ENCODE results near the gene CD48. TPM values are rescaled to one million over a fixed set of nuclear protein-coding genes. Genes with fewer than 3 reads are reported as not detected.

The CD48 gene
- total RNA-seq, 1 experiment from 2014 or later = not detected

- DNase-seq (ENCODE audit: low spot score) = no peak
- Histone ChIP-seq H3K27ac (ENCODE audit: low read depth, low read length, poor library complexity, severe bottlenecking) (no peak overlapping the region), H3K4me1 (ENCODE audit: insufficient read depth, low read length, poor library complexity, severe bottlenecking) (no peaks in the 10 kb centered on the region), H3K36me3 (ENCODE audit: insufficient read depth, low read length, poor library complexity, severe bottlenecking) (no peaks in the 10 kb centered on the region), H3K4me3 (ENCODE audit: low read depth, low read length, poor library complexity, severe bottlenecking) (no peak overlapping the region), H3K9me3 (ENCODE audit: low read depth, low read length, poor library complexity, severe bottlenecking) (no peaks in the 10 kb centered on the region), H3K27me3 (replicated peaks; ENCODE audit: insufficient read depth, low read depth, low read length, poor library complexity) (no peaks in the 10 kb centered on the region)
- POLR2A ChIA-PET (ENCODE audit: low non-redundant PET) = no interaction called here
- intact Hi-C loops (cut with micrococcal nuclease; ENCODE audit: unreplicated experiment) = loop anchor here (5.0 to 10.0 kb wide), 5 partner anchors 103 to 418 kb away; partner anchors contain the start of genes ITLN2 and KLHDC9
- no peak for TF ChIP-seq EZH2 (IDR thresholded peaks at IDR 0.05; ENCODE audit: borderline replicate concordance, low read depth, low read length, poor library complexity, severe bottlenecking)
- TF ChIP-seq, protein P1, sequence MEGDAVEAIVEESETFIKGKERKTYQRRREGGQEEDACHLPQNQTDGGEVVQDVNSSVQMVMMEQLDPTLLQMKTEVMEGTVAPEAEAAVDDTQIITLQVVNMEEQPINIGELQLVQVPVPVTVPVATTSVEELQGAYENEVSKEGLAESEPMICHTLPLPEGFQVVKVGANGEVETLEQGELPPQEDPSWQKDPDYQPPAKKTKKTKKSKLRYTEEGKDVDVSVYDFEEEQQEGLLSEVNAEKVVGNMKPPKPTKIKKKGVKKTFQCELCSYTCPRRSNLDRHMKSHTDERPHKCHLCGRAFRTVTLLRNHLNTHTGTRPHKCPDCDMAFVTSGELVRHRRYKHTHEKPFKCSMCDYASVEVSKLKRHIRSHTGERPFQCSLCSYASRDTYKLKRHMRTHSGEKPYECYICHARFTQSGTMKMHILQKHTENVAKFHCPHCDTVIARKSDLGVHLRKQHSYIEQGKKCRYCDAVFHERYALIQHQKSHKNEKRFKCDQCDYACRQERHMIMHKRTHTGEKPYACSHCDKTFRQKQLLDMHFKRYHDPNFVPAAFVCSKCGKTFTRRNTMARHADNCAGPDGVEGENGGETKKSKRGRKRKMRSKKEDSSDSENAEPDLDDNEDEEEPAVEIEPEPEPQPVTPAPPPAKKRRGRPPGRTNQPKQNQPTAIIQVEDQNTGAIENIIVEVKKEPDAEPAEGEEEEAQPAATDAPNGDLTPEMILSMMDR (conservative IDR thresholded peaks at IDR 0.05; ENCODE audit: low read depth, low read length) = no peak
- no TSS peak for BruUV-seq (replicated peaks)
- CTCF ChIA-PET = interaction anchor here (0.6 kb wide), 1 partner anchor 246 kb away, joined by 4 read pairs; no protein-coding TSS in a partner anchor
These were observed 13.0 kb upstream of the CD48 start for GRCh38 chr1:160724465-160725242.

GRCh38 chr1:160723332-160723731 is 11.7 kb upstream of the CD48 start:
- TF ChIP-seq, protein P1 (conservative IDR thresholded peaks at IDR 0.05; ENCODE audit: low read depth, low read length) = no peak
- TF ChIP-seq EZH2 (IDR thresholded peaks at IDR 0.05; ENCODE audit: borderline replicate concordance, low read depth, low read length, poor library complexity, severe bottlenecking) = no peak
- CTCF ChIA-PET = interaction anchor here (0.6 kb wide), 1 partner anchor 274 kb away, joined by 3 read pairs; no protein-coding TSS in a partner anchor
- DNase-seq (ENCODE audit: low spot score) = no peak
- Histone ChIP-seq H3K27me3 (replicated peaks; ENCODE audit: insufficient read depth, low read depth, low read length, poor library complexity) (no peaks in the 10 kb centered on the region), H3K27ac (ENCODE audit: low read depth, low read length, poor library complexity, severe bottlenecking) (no peak overlapping the region), H3K36me3 (ENCODE audit: insufficient read depth, low read length, poor library complexity, severe bottlenecking) (no peaks in the 10 kb centered on the region), H3K4me1 (ENCODE audit: insufficient read depth, low read length, poor library complexity, severe bottlenecking) (no peaks in the 10 kb centered on the region), H3K4me3 (ENCODE audit: low read depth, low read length, poor library complexity, severe bottlenecking) (no peak overlapping the region), H3K9me3 (ENCODE audit: low read depth, low read length, poor library complexity, severe bottlenecking) (no peaks in the 10 kb centered on the region)
- BruUV-seq (replicated peaks) = no TSS peak
- POLR2A ChIA-PET (ENCODE audit: low non-redundant PET) = no interaction called here
- intact Hi-C loops (cut with micrococcal nuclease; ENCODE audit: unreplicated experiment) = loop anchor here (10.0 kb wide), 1 partner anchor 371 kb away; the partner anchor contains the start of gene KLHDC9

- Histone ChIP-seq H3K27me3 (replicated peaks; ENCODE audit: insufficient read depth, low read depth, low read length, poor library complexity) (no peaks in the 10 kb centered on the region), H3K27ac (ENCODE audit: low read depth, low read length, poor library complexity, severe bottlenecking) (no peak overlapping the region), H3K36me3 (ENCODE audit: insufficient read depth, low read length, poor library complexity, severe bottlenecking) (no peaks in the 10 kb centered on the region), H3K9me3 (ENCODE audit: low read depth, low read length, poor library complexity, severe bottlenecking) (no peaks in the 10 kb centered on the region), H3K4me1 (ENCODE audit: insufficient read depth, low read length, poor library complexity, severe bottlenecking) (no peaks in the 10 kb centered on the region), H3K4me3 (ENCODE audit: low read depth, low read length, poor library complexity, severe bottlenecking) (no peak overlapping the region)
- BruUV-seq (replicated peaks) = no TSS peak
- ChIA-PET POLR2A (ENCODE audit: low non-redundant PET) (no interaction called here), CTCF (interaction anchor here (0.6 kb wide), 1 partner anchor 274 kb away, joined by 3 read pairs; no protein-coding TSS in a partner anchor)
- TF ChIP-seq, protein P1 (conservative IDR thresholded peaks at IDR 0.05; ENCODE audit: low read depth, low read length) = no peak
- no peak for TF ChIP-seq EZH2 (IDR thresholded peaks at IDR 0.05; ENCODE audit: borderline replicate concordance, low read depth, low read length, poor library complexity, severe bottlenecking)
- intact Hi-C loops (cut with micrococcal nuclease; ENCODE audit: unreplicated experiment) = loop anchor here (10.0 kb wide), 1 partner anchor 372 kb away; the partner anchor contains the start of gene KLHDC9
- no peak for DNase-seq (ENCODE audit: low spot score)
These were observed 11.1 kb upstream of the CD48 start for GRCh38 chr1:160722726-160723125.
